ENCODE measurements around the gene HS6ST1.

HS6ST1 gene

GRCh38 chr2:128272601-128273468, 45.8 kb downstream of the HS6ST1 start:
- peaks cover 0 to 42% of the 10 kb centered on the region in 2 experiments; a peak in 2 of 3 replicates for H3K36me3 ChIP-seq (ENCODE audit: control insufficient read depth in 2 of 2, insufficient read depth in 1 of 2, low read length in 2 of 2)
- POLR2A ChIA-PET, result no interaction called here

More at GRCh38 chr2:128272601-128273468, 45.8 kb downstream of the HS6ST1 start:
- TF ChIP-seq ZBTB7A (tag by site-specific recombination; IDR thresholded peaks at IDR 0.05; ENCODE audit: low read depth) (no peak), ZNF18 (tag by site-specific recombination; IDR thresholded peaks at IDR 0.05) (no peak), SCRT1 (tag by site-specific recombination; IDR thresholded peaks at IDR 0.05; ENCODE audit: borderline replicate concordance) (no peak), PRDM2 (tag by site-specific recombination; IDR thresholded peaks at IDR 0.05; ENCODE audit: borderline replicate concordance) (no peak), ZNF449 (tag by site-specific recombination; IDR thresholded peaks at IDR 0.05) (no peak), ZNF624 (tag by site-specific recombination; IDR thresholded peaks at IDR 0.05) (no peak), ZEB2 (tag by site-specific recombination; IDR thresholded peaks at IDR 0.05) (no peak), ZNF335 (tag by site-specific recombination; conservative IDR thresholded peaks at IDR 0.05) (no peak), ZNF362 (tag by site-specific recombination; IDR thresholded peaks at IDR 0.05) (no peak), YY2 (tag by site-specific recombination; IDR thresholded peaks at IDR 0.05) (no peak), REPIN1 (tag by site-specific recombination; IDR thresholded peaks at IDR 0.05; ENCODE audit: low read depth) (no peak)
- no peaks in the 10 kb centered on the region for H3K4me1 ChIP-seq (ENCODE audit: control insufficient read depth, insufficient read depth, low read length)
- H3K4me3 ChIP-seq (ENCODE audit: low read depth, low read length), result no peak overlapping the region
- H3K27ac ChIP-seq (ENCODE audit: extremely low read depth, low read depth, low read length), result no peak overlapping the region
- H3K9me3 ChIP-seq (ENCODE audit: control insufficient read depth, insufficient read depth, low read depth, low read length), result no peaks in the 10 kb centered on the region
- CTCF ChIA-PET, result interaction anchor here (0.7 to 0.8 kb wide), 2 partner anchors 29 to 186 kb away, joined by 3 read pairs; no protein-coding TSS in a partner anchor
